Duodenal mucosa (tissue), 2 donors: ENCODE data around the gene CAMK2N1.

Source experiments
- H3K27ac ChIP-seq: one replicate; pipeline ENCODE4 v1.7.0; 2013; ENCODE audit warnings: low read depth, low read length
- H3K27me3 ChIP-seq, 2 donors: one replicate each; pipeline ENCODE4 v1.7.0; 2013; ENCODE audit warnings: low read length in 2 of 2, control low read depth in 1 of 2; ENCODE audit not compliant: insufficient read depth in 2 of 2, control insufficient read depth in 1 of 2
- H3K36me3 ChIP-seq, 2 donors: one replicate each; pipeline ENCODE4 v1.7.0; 2013; ENCODE audit warnings: low read length in 2 of 2, control low read depth in 1 of 2; ENCODE audit not compliant: insufficient read depth in 2 of 2, control insufficient read depth in 1 of 2
- H3K4me1 ChIP-seq, 2 donors: one replicate each; pipeline ENCODE4 v1.7.0; 2013; ENCODE audit warnings: low read length in 2 of 2, control low read depth in 1 of 2; ENCODE audit not compliant: insufficient read depth in 2 of 2, control insufficient read depth in 1 of 2
- H3K4me3 ChIP-seq, 2 donors: one replicate each; pipeline ENCODE4 v1.7.0; 2013; ENCODE audit warnings: low read length in 2 of 2, low read depth in 1 of 2
- H3K9ac ChIP-seq, 2 donors: one replicate each; pipeline ENCODE4 v1.7.0; 2013; ENCODE audit warnings: low read length in 2 of 2, low read depth in 1 of 2
- H3K9me3 ChIP-seq, 2 donors: one replicate each; pipeline ENCODE4 v1.7.0; 2013; ENCODE audit warnings: low read length in 2 of 2, control low read depth in 1 of 2; ENCODE audit not compliant: control insufficient read depth in 1 of 2

Gene CAMK2N1

GRCh38 chr1:20486457-20487235, 636 bp upstream of the CAMK2N1 start:
- H3K27me3 ChIP-seq, result peaks cover 0 to 4% of the 10 kb centered on the region in 2 donors
- peak overlapping the region; percentile 89 for H3K27ac ChIP-seq
- no peaks in the 10 kb centered on the region for H3K36me3 ChIP-seq

GRCh38 chr1:20484519-20485462, 1.2 kb downstream of the CAMK2N1 start:
- Histone ChIP-seq H3K27me3 (peaks cover 0 to 6% of the 10 kb centered on the region in 2 donors), H3K27ac (peak overlapping the region; percentile 63), H3K36me3 (no peaks in the 10 kb centered on the region), H3K4me1 (peaks cover 34 to 42% of the 10 kb centered on the region in 2 donors), H3K9me3 (no peaks in the 10 kb centered on the region), H3K9ac (peak overlapping the region; percentile 83 to 86), H3K4me3 (peak overlapping the region; percentile 82 to 84)

More at GRCh38 chr1:20486457-20487235, 636 bp upstream of the CAMK2N1 start:
- H3K4me1 ChIP-seq, result peaks cover 17 to 23% of the 10 kb centered on the region in 2 donors
- H3K9me3 ChIP-seq, result no peaks in the 10 kb centered on the region
- peak overlapping the region; percentile 74 to 82 for H3K9ac ChIP-seq
- H3K4me3 ChIP-seq, result peak overlapping the region; percentile 82 to 85

GRCh38 chr1:20483833-20484518, 2.0 kb downstream of the CAMK2N1 start:
- Histone ChIP-seq H3K4me3 (peak overlapping the region; percentile 82 to 84), H3K36me3 (no peaks in the 10 kb centered on the region), H3K9ac (peak overlapping the region; percentile 83 to 86), H3K27ac (peak overlapping the region; percentile 63), H3K9me3 (no peaks in the 10 kb centered on the region), H3K4me1 (peaks cover 42 to 44% of the 10 kb centered on the region in 2 donors), H3K27me3 (peaks cover 0 to 4% of the 10 kb centered on the region in 2 donors)

- Histone ChIP-seq H3K9ac (peak overlapping the region; percentile 83 to 86), H3K4me1 (peaks cover 48 to 49% of the 10 kb centered on the region in 2 donors), H3K4me3 (peak overlapping the region; percentile 82 to 84), H3K27ac (no peak overlapping the region), H3K36me3 (no peaks in the 10 kb centered on the region), H3K27me3 (peaks cover 0 to 4% of the 10 kb centered on the region in 2 donors), H3K9me3 (no peaks in the 10 kb centered on the region)
Observed at GRCh38 chr1:20483098-20483832, 2.7 kb downstream of the CAMK2N1 start.

GRCh38 chr1:20481643-20482498, 4.1 kb downstream of the CAMK2N1 start:
- Histone ChIP-seq H3K27me3 (peaks cover 0 to 4% of the 10 kb centered on the region in 2 donors), H3K9me3 (no peaks in the 10 kb centered on the region), H3K27ac (no peak overlapping the region), H3K36me3 (no peaks in the 10 kb centered on the region), H3K4me1 (peaks cover 54 to 59% of the 10 kb centered on the region in 2 donors), H3K9ac (peak overlapping the region in 1 of 2 donors; percentile 60), H3K4me3 (no peak overlapping the region)

GRCh38 chr1:20480951-20481617, 4.9 kb downstream of the CAMK2N1 start:
- H3K9ac ChIP-seq, result peak overlapping the region; percentile 51 to 60
- no peaks in the 10 kb centered on the region for H3K9me3 ChIP-seq
- H3K27me3 ChIP-seq, result peaks cover 0 to 4% of the 10 kb centered on the region in 2 donors
- H3K27ac ChIP-seq, result peak overlapping the region; percentile 84
- H3K36me3 ChIP-seq, result no peaks in the 10 kb centered on the region
- peaks cover 59 to 65% of the 10 kb centered on the region in 2 donors for H3K4me1 ChIP-seq
- peak overlapping the region; percentile 26 to 40 for H3K4me3 ChIP-seq

GRCh38 chr1:20480243-20480944, 5.6 kb downstream of the CAMK2N1 start:
- Histone ChIP-seq H3K36me3 (no peaks in the 10 kb centered on the region), H3K27me3 (peaks cover 0 to 4% of the 10 kb centered on the region in 2 donors), H3K4me1 (peaks cover 65 to 71% of the 10 kb centered on the region in 2 donors), H3K9me3 (no peaks in the 10 kb centered on the region), H3K4me3 (peak overlapping the region; percentile 26 to 40), H3K9ac (peak overlapping the region; percentile 51 to 60), H3K27ac (peak overlapping the region; percentile 84)

GRCh38 chr1:20479840-20480239, 6.2 kb downstream of the CAMK2N1 start:
- Histone ChIP-seq H3K4me1 (peaks cover 70 to 74% of the 10 kb centered on the region in 2 donors), H3K36me3 (no peaks in the 10 kb centered on the region), H3K27ac (peak overlapping the region; percentile 30), H3K9me3 (no peaks in the 10 kb centered on the region), H3K27me3 (peaks cover 0 to 4% of the 10 kb centered on the region in 2 donors), H3K4me3 (peak overlapping the region; percentile 23 to 26), H3K9ac (peak overlapping the region; percentile 33 to 60)
